ENCODE data around the gene DMTF1.
"Not testable (repeated sequence)": the region's sequence is repeated elsewhere in the genome, so short reads cannot be mapped to it uniquely, and the experiment has no call there.

The DMTF1 gene, protein sequence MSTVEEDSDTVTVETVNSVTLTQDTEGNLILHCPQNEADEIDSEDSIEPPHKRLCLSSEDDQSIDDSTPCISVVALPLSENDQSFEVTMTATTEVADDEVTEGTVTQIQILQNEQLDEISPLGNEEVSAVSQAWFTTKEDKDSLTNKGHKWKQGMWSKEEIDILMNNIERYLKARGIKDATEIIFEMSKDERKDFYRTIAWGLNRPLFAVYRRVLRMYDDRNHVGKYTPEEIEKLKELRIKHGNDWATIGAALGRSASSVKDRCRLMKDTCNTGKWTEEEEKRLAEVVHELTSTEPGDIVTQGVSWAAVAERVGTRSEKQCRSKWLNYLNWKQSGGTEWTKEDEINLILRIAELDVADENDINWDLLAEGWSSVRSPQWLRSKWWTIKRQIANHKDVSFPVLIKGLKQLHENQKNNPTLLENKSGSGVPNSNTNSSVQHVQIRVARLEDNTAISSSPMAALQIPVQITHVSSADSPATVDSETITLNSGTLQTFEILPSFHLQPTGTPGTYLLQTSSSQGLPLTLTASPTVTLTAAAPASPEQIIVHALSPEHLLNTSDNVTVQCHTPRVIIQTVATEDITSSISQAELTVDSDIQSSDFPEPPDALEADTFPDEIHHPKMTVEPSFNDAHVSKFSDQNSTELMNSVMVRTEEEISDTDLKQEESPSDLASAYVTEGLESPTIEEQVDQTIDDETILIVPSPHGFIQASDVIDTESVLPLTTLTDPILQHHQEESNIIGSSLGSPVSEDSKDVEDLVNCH
- total RNA-seq = 69.2 to 151 reads per million in 2 experiments

DNA sequence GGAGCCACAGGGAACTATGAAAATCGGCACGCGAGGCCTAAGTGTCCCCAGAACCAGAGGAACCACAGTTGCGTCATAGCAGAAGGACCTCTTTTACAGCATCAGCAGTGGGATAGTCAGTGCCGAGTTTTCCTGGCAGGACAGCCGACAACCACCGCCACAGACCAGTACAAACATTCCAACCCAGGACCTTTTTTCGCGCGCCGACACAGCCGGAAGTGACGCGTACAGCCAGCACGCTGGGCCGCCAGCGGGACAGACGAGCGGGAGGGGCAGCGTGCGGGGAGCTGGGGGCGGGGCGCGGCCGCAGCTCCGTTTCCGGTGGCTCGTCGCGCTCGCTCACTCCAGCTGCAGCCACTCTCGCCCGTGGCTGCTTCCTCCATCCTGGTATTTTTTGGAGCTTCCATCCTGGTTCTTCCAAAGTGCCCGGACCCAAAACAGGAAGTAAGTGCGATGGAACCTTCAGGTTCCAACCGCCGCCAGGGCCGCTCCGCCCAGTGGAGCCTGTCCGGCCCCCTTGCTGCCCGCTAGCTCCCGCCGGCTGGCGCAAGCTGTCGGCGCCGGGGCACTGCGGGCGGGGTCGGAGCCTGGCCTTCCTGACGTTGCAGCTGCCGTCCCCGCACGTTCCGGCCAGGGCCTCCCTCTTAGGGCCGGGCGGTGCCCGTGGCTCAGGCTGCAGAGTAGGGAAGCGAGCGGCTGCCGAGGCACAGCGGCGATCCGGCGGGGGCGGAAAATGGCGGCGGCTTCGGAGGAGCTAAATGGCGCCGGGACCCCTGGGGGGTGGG is at the start of gene DMTF1:
DMTF1 (plus strand) TSS at position 342 of the 785 bp plus-strand sequence. CDS start 12,489 bp downstream, outside the sequence.
- peak; percentile 79 for DNase-seq (ENCODE audit: low read depth)

DNA sequence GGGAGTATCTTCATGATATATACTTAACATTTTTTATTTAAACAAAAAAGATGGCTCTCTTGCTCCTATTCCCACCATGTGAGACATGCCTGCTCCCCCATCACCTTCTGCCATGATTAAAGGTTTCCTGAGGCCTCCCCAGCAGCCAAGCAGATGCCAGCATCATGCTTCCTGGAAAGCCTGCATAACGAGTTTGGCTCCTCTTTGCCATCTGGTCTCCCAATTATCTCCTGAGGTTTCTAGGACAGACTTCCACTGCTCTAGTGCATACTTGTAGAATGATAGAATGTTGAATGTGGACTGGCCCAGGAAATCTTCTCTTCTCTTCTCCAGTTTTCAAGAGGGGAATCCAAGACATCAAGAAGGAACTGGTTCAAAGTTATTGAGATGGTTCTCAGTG is 46.9 kb upstream of the DMTF1 start:
- DNase-seq (ENCODE audit: low read depth) = no peak

DNA sequence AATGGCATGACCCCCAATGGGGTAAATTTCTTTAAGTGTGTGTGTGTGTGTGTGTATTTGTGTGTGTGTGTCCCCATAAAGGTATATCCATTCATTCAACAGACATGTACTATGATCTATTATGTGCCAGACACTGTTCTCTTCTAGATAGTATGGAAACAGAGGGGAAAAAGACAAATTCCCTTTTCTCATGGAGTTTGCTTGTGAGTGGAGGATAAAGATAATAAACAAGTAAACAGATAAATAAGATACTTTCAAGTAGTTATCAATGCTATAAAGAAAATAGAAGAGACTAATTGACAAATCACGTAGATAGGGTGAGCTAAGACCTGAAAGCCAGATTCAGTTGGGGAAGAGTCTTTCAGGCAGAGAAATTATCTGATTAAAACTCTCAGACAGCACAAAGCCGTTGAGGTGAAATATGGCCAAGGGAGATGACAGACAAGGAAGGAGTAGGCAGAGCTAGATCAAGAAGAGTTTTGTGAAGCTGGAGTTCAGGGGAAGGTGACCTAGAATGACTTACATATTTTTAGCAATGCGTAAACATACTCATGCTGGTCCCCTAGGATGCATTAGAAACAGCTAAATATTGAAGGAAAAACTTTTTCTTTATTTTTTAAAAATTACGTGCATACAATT is 45.2 kb upstream of the DMTF1 start:
- DNase-seq (ENCODE audit: low read depth) = no peak

DNA sequence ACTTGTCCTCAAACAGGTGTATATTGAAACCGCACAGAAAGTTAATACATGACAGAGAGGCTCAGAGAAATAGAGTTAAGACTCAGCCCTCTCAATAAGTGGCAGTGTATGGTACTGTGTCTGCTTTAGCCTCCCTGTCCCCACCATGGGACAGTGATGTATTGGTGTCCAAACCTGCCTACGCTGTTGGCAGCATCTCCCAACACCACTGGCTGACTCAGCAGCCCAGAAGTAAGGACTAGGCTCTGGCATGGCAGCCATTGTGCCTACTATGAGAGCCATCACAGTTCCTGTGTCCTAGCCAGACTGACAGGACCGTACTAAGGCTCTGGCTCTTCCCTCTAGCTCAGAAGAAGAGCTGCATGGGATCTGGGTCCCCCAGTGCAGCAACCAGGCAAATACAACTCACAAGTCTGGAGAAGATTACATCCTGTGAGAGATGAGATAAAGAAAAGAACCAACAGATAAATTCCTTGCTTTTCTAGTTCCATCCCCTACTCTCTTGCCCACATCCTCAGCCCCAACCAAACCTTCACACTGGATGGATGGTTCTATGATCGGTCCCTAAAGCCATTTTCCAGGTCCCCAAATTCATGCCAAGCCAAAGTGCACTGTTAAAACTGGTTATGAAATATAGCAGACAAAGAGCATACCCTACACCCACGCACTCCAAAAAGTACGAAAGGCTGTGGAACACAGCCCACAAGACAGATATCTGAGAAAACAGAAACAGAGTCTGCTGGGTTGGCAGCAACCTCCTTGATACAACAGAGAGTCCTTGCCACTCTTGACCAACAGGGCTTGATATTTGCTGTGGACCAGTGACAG is 44.1 kb upstream of the DMTF1 start:
- DNase-seq (ENCODE audit: low read depth) = no peak

DNA sequence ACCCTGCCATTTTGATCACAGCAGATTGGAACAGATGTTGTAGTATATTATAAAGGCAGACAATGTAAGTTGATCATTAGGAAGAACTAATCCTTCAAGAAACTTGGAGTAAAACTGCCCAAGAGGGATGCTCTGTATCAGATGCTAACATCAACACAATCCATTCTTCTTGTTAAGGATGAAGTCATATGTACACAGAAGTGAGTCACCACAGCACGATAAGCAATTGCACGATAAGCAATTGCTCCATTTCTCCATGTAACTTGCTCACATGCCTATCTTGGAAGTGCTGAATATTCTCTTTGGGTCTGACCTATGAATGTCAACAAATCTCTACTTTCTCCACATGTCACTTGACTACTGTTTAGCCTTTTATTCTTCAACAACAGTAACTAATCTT is 41.5 kb upstream of the DMTF1 start:
- DNase-seq (ENCODE audit: low read depth) = no peak

DNA sequence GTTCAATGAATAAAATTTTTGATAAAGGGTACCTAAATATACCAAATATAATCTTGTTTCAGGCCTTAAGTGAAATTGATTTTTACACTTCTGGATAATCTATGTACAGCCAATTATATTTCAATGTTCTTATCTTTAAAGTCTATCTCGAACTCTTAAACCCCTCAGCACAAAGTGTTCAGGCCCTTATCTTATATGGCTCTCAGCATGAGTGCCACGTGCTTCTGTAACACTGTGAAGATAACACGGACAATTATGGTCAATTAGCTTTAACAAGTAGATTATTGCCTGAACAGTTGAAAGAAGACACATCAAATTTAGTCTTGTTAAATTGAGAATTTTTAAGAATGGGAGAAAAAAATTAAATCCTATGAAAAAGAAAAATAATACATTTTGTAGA is 40.4 kb upstream of the DMTF1 start:
- DNase-seq (ENCODE audit: low read depth) = no peak

DNA sequence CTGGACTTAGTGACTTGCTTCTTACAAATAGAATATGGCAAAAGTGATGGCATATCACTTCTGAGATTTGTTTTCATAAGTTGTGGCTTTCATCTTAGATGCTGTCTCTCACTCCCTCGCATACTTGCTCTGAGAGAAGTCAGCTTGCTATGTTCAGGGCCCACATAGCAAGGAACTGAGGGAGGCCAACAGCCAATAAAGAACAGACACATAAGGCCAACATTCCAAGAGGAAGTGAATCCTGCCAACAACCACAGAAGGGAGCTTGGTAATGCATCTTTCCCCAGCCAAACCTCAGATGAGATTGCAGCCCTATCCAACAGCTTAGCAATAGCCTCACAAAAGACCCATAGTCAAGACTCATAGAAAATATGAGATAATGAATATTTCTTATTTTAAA is 39.2 kb upstream of the DMTF1 start:
- DNase-seq (ENCODE audit: low read depth) = no peak

DNA sequence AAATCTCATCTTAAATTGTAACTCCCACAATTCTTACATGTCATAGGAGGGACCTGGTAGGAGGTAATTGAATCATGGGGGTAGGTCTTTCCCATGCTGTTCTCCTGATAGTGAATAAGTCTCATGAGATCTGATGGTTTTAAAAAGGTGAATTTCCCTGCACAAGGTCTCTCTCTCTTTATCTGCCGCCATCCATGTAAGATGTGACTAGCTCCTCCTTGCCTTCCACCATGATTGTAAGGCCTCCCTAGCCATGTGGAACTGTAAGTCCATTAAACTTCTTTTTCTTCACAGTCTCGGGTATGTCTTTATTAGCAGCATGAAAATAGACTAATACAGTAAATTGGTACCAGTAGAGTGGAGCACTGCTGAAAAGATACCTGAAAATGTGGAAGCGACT is 38.3 kb upstream of the DMTF1 start:
- DNase-seq (ENCODE audit: low read depth) = not testable (repeated sequence)

DNA sequence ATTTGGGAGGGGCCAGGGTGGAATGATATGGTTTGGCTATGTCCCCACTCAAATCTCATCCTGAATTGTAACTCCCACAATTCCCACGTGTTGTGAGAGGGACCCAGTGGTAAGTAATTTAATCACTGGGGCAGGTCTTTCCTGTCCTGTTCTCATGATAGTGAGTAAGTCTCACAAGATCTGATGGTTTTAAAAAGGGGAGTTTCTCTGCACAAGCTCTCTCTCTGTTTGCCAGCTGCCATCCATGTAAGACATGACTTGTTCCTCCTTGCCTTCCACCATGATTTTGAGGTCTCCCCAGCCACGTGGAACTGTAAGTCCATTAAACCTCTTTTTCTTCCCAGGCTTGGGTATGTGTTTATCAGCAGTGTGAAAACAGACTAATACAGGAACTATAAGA is 36.5 kb upstream of the DMTF1 start:
- not testable (repeated sequence) for DNase-seq (ENCODE audit: low read depth)

DNA sequence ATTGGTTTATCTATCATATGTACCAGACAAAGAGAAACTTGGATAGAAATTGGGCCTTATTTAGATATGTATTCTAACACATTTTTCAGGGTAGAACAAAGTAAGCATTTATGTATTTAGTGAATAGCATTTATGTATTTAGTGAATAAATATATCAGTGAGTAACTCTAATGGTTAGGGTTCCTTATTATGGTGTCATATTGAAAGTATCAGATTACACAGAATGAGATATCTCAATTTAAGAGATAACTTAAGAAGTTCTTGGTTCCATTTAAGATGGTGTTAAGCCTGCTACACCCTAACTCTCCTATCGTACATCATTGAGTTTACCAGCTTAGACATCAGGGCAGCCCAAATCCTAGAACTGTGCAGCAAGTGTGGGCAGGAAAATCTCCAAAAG is 35.9 kb upstream of the DMTF1 start:
- no peak for DNase-seq (ENCODE audit: low read depth)

DNA sequence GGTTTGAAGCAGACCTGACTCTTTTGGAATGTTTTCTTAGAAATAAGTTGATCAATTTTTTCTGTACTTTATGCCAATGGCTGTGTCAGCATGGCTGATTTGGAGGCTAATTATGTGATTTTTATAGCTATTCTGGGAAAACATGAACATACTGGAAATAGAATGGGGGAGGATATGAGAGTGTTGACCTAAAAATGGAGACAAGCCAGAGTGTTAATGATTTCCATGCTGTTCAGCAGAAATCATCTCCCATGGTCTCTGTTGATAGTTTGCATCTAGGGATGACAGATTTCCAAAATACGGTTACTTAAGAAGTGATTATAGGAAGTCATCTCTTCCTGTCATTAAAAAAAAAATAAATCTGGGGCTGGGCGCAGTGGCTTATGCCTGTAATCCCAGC is 32.7 kb upstream of the DMTF1 start:
- no peak for DNase-seq (ENCODE audit: low read depth)

DNA sequence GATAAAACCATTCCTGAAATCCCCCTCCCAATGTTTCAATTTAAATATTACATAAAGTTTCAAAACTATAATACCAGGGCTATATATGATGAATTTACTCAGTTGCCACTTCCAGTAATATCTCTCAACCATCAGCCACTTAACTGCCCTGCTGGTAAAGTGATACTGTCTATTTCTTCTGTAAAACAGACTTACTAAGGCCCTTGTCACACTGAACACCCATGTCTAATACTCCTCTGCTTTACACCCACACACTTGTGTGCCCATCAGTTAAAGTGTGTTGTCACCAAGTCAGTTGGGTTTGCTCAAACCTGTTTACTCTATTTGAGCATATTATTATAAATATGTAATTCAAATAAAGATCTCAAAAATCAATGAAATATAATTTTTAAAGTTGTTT is 29.1 kb upstream of the DMTF1 start:
- no peak for DNase-seq (ENCODE audit: low read depth)

DNA sequence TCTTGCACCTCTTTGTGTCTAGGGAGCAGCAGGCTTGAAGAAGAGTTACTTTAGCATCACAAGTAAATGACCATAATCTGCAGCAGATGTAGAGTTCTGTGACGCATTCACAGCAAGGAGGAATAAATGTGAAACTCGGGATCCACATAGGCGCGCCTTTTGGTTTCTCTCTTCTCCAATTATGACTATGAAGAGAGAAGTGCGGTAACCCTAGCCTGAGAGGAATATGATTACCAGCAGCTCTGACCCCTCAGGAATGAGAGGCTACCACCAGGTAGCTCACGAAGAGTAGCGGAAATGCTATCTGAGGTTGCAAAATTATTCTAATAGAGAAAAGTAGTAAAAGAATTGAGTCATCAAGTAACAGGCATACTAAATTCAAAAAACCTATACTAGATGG is 25.2 kb upstream of the DMTF1 start:
- DNase-seq (ENCODE audit: low read depth) = no peak

DNA sequence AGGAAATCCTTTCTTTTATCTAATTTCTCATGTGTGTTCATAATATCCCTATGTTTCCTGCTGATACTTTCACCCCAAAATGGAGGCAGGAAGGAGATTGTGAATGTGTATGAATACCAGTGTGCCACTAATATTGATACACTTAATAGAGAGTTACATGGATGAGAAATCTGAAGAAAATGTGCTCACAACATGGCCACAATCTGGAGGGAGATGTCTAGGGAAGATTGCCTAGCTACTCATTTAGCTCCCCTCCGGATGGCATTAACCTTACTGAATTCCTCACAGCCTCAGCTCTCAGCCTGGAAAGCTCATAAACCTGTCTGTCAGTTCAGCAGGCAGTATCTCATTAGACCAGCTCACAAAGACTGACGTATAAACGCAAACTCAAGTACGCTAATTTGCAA is 23.4 kb upstream of the DMTF1 start:
- DNase-seq (ENCODE audit: low read depth) = no peak

DNA sequence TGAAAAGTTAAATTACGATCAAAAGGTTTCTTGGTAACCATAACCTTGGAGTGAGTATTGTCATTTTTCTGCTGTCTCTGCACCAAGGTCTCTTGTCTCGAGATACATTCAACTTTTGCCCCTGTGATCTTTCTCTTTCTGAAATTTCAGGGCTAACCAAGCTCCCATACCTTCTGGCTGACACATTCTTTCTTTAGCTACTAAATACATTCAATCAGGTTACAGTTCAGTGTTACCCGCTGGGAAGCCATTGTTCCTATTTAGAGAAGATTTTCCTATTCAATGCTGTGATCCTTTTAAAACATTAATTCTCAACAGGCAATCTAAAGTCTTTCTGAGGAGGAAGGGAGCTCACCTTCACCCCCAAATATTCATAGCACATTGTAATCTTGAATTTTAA is 22.9 kb upstream of the DMTF1 start:
- DNase-seq (ENCODE audit: low read depth) = no peak

DNA sequence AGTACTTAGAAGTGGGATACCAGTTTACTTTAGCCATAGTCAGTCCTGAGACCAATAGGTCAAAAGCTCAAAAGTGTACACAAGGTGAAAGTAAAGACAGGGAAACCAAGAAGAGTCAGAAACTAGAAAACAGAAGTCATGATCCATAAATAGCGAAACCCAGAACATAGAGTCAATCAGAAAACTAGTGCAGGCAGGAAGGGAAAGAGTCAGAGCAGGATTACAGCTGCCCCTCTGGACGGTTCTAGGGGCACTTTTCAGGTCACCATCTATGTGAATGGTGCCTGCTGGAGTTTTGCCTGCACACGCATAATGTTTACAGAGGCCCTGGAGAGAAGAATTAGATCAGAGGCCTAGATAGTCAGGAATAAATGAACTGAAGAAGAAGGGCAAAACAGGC is 22.4 kb upstream of the DMTF1 start:
- DNase-seq (ENCODE audit: low read depth) = no peak

DNA sequence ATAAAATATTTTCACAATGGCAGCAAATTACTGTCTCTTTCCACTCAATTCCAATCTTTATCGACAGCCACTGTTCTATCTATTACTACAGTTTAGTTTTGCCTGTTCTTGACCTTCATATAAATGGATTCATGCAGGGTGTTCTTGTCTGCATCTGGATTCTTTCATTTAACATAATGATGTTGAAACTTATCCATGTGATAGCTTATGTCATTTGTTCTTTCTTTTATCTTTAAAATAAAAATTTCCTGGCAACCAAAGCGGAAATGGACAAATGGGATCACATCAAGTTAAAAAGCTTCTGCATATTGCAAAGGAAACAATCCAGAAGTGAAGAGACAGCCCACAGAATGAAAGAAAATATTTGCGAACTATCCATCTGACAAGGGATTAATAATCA is 20.5 kb upstream of the DMTF1 start:
- DNase-seq (ENCODE audit: low read depth) = no peak

DNA sequence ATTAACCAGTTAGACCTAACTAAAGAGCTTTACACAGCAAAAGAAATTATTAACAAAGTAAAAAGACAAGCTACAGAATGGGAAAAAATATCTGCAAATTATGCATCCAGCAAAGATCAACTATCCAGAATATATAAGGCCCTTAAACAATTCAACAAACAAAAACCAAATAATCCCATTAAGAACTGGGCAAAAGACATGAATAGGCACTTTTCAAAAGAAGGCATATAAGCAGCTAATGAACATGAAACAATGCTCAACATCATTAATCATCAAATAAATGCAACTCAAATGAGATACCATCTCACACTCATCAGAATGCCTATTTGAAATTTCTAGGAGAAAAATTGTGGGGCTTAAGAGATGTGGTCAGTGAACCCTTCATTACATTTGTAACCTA is 15.0 kb upstream of the DMTF1 start:
- DNase-seq (ENCODE audit: low read depth) = no peak

DNA sequence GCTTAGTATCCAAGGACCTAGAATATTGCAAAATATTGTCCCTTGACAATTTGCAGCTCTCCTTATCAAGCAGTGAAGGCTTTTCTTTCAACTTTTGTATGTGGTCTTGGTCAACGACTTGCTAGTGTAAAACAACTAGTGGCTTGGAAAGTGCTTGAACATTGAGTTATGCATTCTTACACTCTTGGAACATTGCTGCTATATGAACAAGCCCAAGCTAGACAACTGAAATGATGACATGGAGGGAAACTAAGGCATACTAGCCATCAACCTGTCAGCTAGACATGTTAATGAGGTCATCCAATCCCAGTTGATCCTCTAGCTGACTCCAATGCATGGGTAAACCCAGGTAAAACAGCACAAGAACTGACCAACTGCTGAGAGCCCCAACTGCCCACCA is 12.7 kb upstream of the DMTF1 start:
- no peak for DNase-seq (ENCODE audit: low read depth)

DNA sequence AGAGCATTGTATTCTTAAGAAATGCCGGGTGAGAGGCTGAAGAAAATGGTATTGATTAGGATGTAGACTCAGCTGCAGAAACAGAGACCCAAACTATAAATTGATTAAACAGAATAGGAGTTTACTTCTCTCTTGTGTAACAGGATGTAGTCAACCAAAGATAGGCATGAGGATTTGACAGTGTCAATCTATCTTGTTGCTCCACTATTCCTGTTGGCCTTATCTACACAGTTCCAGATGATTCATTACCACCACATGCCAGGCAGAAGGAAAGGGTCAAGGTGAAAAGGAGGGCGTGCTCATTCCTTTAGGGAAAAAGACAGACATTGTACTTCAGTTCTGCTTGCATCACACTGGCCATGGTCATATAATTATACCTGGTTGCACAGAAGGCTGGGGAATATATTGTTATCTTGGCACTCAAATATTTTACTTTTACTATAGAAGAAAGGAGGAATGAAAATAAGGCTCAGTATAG is 11.9 kb upstream of the DMTF1 start:
- no peak for DNase-seq (ENCODE audit: low read depth)

DNA sequence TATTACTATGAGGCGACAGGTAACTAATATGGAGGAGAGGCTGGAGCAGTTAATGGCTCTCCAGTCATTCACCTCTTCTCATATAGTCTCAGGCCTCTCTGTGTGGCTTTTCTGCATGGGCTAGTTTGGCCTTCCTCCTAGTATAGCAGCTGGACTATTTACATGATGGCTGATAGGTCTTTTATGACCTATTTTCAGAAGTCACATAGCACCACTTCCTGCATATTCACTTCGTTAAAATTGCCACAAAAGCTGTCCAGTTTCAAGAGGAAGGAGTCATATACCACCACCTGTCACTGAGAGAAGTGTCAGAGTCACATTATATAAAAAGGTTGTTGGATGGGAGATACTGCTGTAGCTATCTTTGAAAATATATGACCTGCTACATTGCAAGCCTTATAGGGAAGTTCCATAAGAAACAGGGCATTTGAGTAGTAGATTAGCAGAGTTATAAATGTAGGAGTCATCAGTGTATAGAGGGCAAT is 8.0 kb upstream of the DMTF1 start:
- DNase-seq (ENCODE audit: low read depth) = no peak

All from T follicular helper cell (primary cell).